Measurements from ENCODE around the gene PRDM15.

The PRDM15 gene

GRCh38 chr21:41851090-41851790 is 27.9 kb downstream of the PRDM15 start:
- no peak for TF ChIP-seq CTCF (IDR thresholded peaks at IDR 0.05; ENCODE audit: poor library complexity, severe bottlenecking)
- Histone ChIP-seq H3K4me3 (ENCODE audit: severe bottlenecking) (no peak overlapping the region), H3K9me3 (ENCODE audit: severe bottlenecking) (no peaks in the 10 kb centered on the region), H3K27me3 (ENCODE audit: insufficient read depth, poor library complexity, severe bottlenecking) (no peaks in the 10 kb centered on the region), H3K36me3 (ENCODE audit: low read depth) (peaks cover 82% of the 10 kb centered on the region), H3K27ac (ENCODE audit: poor library complexity, severe bottlenecking) (no peak overlapping the region), H3K4me1 (ENCODE audit: insufficient read depth, poor library complexity, severe bottlenecking) (no peaks in the 10 kb centered on the region)
- ATAC-seq (ENCODE audit: low read depth) (no peak), DNase-seq (ENCODE audit: low spot score) (no peak)

GRCh38 chr21:41850085-41850484 is 29.1 kb downstream of the PRDM15 start:
- ATAC-seq (ENCODE audit: low read depth) (no peak), DNase-seq (ENCODE audit: low spot score) (no peak)
- Histone ChIP-seq H3K4me3 (ENCODE audit: severe bottlenecking) (no peak overlapping the region), H3K4me1 (ENCODE audit: insufficient read depth, poor library complexity, severe bottlenecking) (no peaks in the 10 kb centered on the region), H3K9me3 (ENCODE audit: severe bottlenecking) (no peaks in the 10 kb centered on the region), H3K27me3 (ENCODE audit: insufficient read depth, poor library complexity, severe bottlenecking) (no peaks in the 10 kb centered on the region), H3K36me3 (ENCODE audit: low read depth) (peaks cover 87% of the 10 kb centered on the region), H3K27ac (ENCODE audit: poor library complexity, severe bottlenecking) (no peak overlapping the region)
- no peak for TF ChIP-seq CTCF (IDR thresholded peaks at IDR 0.05; ENCODE audit: poor library complexity, severe bottlenecking)

DNA sequence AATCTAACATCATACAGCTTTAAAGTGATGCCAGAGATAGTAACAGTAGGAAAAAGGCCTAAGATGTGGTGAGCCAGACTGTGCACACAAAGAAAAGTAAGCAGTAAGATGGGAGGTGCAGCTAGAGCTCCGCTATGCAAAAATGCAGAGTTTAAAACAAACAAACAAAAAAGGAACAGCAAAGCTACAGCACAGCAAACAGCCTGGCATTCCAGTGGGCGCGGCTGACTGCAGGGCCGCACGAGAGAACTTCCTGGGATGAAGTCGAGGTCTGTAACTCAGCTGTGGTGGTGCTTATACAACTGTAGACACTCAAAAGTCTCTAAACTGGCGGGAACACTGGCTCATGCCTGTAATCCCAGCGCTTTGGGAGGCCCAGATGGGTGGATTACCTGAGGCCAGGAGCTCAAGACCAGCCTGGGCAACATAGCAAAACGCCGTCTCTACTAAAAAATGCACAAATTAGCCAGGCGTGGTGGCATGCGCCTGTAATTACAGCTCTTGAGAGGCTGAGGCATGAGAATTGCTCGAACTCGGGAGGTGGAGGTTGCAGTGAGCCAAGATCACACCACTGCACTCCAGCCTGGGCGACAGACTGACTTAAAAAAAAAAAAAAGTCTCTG is 30.1 kb downstream of the PRDM15 start:
- H3K36me3 ChIP-seq (ENCODE audit: low read depth) = peaks cover 77% of the 10 kb centered on the region
- H3K9me3 ChIP-seq (ENCODE audit: severe bottlenecking) = no peaks in the 10 kb centered on the region
- TF ChIP-seq CTCF (IDR thresholded peaks at IDR 0.05; ENCODE audit: poor library complexity, severe bottlenecking) = no peak
- no peak for ATAC-seq (ENCODE audit: low read depth)
- no peak overlapping the region for H3K27ac ChIP-seq (ENCODE audit: poor library complexity, severe bottlenecking)
- no peaks in the 10 kb centered on the region for H3K4me1 ChIP-seq (ENCODE audit: insufficient read depth, poor library complexity, severe bottlenecking)
- H3K27me3 ChIP-seq (ENCODE audit: insufficient read depth, poor library complexity, severe bottlenecking) = no peaks in the 10 kb centered on the region
- no peak for DNase-seq (ENCODE audit: low spot score)
- H3K4me3 ChIP-seq (ENCODE audit: severe bottlenecking) = no peak overlapping the region

DNA sequence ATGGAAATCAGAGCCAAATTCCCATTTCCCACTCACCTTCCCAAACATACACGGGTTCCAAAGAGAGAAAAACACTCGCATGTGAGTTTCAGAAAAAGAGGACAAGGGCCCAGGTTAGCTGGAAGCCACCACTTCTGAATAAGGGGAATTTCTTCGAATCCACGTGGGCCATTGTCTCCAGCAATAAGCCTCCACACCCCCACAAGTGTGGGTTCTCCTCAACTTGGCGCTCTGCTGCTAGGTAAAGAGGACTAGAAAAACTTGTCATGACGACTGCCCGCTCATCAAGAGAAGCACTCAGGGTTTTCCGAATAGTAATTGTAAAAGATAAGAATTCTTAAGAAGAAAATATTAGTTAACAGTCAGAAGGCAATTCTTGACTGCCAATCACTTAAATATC is 30.6 kb downstream of the PRDM15 start:
- H3K27ac ChIP-seq (ENCODE audit: poor library complexity, severe bottlenecking) = no peak overlapping the region
- no peaks in the 10 kb centered on the region for H3K27me3 ChIP-seq (ENCODE audit: insufficient read depth, poor library complexity, severe bottlenecking)
- ATAC-seq (ENCODE audit: low read depth) = no peak
- no peaks in the 10 kb centered on the region for H3K4me1 ChIP-seq (ENCODE audit: insufficient read depth, poor library complexity, severe bottlenecking)
- TF ChIP-seq CTCF (IDR thresholded peaks at IDR 0.05; ENCODE audit: poor library complexity, severe bottlenecking) = no peak
- peaks cover 72% of the 10 kb centered on the region for H3K36me3 ChIP-seq (ENCODE audit: low read depth)
- H3K9me3 ChIP-seq (ENCODE audit: severe bottlenecking) = no peaks in the 10 kb centered on the region
- no peak overlapping the region for H3K4me3 ChIP-seq (ENCODE audit: severe bottlenecking)
- no peak for DNase-seq (ENCODE audit: low spot score)
